Measurements from ENCODE around the gene SUCLG2.
"Not testable (repeated sequence)": the region's sequence is repeated elsewhere in the genome, so short reads cannot be mapped to it uniquely, and the experiment has no call there.

SUCLG2 gene

DNA sequence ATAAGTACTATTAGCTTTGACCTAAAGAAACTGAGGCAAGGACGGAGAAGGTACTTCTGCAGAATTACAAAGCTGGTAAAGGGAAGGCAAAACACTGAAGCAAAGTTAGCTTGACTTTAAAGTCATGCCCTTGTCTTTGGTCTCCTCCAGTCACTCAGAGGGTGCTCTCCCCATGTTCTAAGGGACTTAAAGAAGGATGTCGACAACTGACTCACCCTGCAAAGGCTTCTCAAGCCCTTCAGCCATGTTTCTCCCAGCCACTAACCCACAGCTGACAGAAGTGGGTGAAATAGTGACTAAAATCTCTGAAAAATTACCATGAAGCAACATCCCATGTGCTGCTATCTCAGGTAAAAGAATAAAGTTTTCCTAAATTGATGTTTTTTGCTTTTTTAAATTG lies 46.4 kb downstream of the SUCLG2 start:
- no peak for DNase-seq (ENCODE audit: low spot score)

DNA sequence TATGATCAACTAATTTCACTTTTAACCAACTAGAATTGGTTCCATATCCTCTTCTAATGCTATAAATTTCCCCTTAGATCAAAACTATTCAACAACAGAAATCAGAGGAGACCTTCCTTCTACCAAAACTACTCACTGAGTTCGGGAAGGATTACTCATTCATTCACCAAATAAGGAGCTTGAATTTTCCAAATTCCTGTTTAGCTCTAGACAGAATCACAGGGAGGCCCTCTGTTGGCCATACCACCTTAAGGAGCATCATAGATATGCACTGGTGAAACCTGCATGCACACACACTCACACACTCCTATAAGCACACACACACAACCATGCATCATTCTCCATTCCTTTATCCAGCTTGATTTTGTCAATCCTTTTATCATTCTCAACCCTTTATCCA lies 49.0 kb downstream of the SUCLG2 start:
- DNase-seq (ENCODE audit: low spot score), result peak; percentile 5

DNA sequence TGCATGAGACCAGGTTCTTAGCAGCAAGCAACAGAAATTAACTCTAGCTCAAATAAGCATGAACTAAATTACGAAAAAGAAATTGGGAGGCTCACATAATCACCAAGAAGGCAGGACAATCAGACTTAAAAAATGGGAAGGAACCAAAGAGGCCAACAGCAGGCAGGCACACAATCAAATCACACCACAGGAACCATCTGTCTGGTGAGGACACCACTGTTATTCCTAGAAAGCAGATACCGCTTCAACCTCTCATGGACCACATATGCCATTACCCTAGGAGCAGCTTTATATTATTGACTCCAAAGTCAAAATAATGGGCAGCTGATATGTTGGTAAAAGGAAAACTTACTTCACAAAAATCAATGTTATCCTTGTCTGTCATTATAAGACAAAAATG lies 51.6 kb downstream of the SUCLG2 start:
- DNase-seq (ENCODE audit: low spot score), result no peak

DNA sequence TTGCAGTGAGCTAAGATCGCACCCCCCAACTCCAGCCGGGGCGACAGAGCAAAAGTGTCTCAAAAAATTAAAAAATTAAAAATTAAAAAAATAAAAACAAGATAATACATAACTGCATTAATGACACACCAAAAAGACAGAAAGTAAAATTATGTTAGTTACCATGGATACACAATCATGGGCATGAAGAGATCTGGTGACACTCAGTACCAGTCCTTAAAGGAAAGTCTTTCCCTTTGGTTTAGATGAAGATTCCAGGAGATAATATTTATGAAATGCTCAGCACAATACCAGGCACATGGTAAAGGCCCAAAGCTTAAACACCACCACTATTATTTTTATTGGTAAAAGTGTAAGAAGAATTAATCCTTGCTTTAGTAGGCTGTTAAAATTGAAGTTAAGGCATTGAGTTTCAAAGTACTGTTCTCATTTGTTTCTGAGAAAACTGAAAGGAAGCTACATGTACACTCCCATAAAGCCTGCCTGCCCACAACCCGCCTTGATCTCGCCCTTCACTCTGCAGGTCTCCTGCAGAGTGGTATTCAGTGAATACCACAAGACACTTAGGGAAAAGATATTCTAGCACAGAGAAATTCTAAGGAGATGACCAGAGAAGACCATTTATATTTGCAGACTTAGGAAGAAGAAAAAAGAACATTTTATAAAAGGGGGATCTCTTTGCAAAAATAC lies 52.3 kb downstream of the SUCLG2 start:
- DNase-seq (ENCODE audit: low spot score), result no peak

DNA sequence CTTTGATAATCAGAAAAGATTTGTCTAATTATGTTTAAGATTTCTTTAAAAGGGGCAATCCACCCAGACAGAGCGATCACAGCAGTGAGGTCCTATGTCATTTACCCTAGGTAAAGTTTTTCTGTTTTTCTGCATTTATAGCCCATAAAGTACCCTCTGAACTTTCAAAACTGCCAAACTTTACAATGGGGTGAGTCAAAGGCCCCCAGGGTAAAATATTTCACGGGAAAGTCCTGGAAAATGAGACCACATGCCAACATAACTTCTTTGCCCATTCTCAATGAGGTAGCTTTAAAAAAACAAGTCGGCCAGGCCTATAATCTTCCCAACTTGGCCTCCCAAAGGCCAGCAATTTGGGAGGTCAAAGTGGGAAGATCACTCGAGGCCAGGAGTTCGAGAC lies 53.0 kb downstream of the SUCLG2 start:
- DNase-seq (ENCODE audit: low spot score), result no peak

DNA sequence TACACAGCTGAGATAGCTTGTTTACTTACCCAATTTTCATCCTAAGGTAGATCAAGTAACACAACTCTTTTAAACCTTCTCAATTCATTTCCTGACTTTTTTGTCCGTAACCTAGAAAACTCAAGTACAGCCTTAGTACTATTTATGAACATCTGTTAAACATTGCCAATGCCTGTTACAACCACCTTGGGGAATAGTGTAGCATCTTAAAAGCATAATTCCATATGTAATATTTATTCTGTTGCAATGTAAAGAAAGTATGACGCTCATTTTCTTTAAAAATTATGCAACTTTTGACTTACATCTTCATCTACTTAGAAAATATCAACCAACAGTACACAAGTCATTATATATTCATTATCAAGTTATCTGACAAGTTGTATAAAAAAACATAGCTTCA lies 54.6 kb downstream of the SUCLG2 start:
- DNase-seq (ENCODE audit: low spot score), result no peak

DNA sequence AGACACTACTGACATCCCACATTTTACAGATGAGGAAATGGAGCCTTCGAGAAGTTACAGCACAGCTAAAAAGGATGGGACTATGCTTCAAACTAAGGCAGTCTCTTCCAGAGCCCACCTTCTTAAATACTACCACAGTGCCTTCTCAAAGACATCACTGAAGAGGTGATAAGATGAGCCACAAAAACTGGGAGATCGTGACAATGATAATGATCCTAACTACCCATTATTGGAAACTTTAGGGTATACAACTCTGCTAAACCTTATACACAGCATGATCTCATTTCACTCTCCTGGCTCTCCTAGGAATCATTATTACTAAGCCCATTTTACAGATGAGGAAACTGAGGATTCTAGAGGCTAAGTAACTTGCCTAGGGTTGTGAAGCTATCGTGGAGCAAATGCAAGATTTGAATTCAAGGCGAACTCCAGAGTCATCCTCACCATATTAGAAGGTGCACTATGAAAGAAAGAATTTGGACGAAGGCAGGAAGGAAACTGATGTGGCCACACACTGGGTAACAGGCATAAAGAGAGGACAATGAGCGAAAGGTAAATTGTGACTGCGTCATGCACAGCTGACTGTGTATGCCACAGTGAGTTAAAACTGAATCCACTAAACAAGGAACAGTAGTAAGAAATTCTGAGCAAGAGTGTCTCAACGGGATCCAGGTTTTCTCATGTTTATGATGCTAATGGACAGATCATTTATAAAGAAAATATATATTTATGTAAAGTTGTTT lies 55.4 kb downstream of the SUCLG2 start:
- DNase-seq (ENCODE audit: low spot score), result no peak

DNA sequence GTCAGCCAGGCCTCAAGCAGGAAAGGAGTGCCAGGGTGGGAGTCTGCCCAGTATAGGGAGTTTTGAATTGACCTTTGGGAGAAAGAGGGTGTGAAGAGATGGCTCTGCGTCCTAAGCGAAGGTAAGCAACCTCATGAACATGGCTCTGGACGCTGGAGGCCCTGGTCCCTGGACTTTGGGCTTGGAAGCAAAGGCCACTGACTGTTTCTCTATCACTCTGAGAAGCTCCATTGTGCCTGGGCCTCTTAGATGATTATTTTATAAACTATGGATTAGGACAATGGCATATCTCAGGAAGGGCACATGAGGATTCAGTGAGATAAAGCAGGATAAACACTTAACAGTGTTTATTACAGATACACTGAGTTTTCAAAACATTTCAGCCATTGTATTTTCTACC lies 59.0 kb downstream of the SUCLG2 start:
- DNase-seq (ENCODE audit: low spot score), result no peak

DNA sequence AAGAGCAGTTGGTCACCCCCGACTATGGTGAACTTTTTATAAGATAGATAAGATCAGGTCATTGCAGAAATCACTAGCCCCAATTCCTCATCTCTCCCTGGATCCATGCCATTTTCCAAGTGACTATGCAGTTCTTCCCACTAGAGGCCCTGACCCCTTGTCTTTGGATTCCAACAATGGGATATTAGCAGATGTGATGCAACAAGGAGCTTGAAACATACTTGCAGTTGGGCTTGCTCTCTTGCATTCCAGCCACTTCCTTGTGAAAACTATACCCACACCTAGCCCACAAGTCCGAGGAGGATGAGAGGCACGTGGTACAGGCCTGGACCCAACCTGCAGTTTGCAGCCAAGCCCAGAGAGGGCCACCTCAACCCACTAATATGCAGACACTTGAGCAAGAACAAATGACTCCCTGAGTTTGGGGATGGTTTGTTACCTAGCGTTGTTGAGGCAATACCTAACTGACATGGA lies 60.6 kb downstream of the SUCLG2 start:
- DNase-seq (ENCODE audit: low spot score), result no peak

DNA sequence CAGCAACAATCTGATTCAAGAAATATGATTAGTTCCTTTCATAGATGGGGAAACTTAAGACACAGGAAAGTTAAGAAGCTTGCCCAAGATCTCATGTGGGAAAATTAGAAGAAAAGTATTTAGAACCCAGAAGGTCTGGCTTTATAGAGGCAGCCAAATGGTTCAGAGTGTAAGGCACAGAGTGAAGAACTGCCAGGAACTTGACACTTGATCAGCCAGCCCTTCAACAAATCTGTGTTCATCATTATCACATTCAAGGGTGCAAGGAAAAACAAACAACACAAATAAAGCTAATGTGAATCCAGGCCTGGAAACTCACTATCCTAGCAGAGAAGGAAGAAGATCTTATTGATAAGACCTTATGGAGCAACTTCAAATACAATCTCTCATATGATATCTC lies 62.4 kb downstream of the SUCLG2 start:
- DNase-seq (ENCODE audit: low spot score), result no peak

DNA sequence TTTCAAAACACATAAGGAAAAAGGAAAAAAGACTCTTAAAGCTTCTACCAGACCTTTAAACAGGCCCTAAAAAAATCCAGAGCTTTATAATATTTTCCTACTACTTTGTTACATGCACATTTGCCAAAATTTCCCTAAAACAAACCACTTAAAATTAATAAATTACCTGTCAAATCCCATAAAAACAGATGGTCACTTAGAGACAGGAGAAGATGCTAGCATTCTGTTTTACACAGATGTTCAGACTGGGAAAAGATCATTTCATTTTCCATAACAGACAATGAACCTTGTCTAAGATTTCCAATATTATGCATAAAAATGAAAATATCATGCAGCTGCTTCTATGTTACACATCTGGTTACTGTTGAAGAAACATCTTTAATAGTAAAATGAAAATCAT lies 66.6 kb downstream of the SUCLG2 start:
- DNase-seq (ENCODE audit: low spot score), result no peak

DNA sequence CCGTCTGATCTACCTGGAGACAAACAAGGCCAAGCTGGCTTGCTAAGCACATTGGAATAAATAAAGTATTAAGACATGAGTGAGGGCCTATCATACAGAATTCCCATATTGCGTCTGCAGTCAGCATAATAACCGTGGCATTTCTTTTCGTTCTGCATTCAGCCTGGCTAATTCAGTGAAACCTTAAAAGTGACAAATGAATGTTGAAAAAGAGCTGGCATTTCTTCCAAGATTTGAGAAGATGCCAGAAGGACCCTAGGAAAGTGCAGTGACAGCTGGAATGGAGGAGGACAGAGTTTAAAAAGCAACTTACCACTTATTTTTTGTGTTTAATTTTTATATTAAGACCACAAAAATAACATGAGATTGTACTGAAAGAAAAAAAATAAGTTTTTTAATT lies 67.1 kb downstream of the SUCLG2 start:
- DNase-seq (ENCODE audit: low spot score), result no peak

DNA sequence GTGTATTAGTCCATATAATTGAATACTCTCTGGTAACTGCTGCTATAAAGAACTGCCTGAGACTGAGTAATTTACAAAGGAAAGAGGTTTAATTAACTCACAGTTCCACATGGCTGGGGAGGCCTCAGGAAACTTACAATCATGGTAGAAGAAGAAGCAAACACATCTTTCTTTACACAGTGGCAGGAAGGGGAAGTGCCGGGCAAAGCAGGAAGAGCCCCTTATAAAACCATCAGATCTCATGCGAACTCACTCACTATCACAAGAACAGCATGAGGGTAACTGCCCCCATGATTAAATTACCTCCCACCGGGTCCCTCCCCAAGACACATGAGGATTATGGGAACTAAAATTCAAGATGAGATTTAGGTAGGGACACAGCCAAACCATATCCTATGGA lies 69.8 kb downstream of the SUCLG2 start:
- not testable (repeated sequence) for DNase-seq (ENCODE audit: low spot score)

DNA sequence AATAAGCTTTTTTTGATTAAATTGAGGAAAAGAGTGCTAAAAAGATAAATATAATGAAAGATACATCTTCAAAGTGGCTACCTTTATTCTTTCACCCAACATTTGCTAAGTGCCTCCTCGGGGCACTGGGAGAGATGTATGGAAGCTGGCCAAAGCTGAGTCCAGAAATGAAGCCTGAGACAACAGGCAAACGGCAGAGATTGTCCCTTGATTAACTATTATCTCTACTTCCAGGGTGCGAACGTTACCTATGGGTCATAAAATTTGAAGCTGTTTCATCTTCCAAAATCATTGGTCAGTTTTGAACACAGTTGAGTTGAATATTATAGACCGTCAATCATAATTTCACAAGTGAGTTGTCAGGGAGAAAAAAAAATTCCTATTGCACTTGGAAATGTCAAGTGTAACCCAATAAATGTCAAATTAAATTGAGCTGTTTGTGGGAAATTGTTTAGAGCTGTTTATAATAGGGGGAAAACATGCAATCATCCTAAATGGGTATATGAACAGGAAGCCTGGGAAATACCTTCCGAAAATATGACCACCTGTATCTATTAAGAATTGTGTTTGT lies 73.9 kb downstream of the SUCLG2 start:
- DNase-seq (ENCODE audit: low spot score), result no peak

DNA sequence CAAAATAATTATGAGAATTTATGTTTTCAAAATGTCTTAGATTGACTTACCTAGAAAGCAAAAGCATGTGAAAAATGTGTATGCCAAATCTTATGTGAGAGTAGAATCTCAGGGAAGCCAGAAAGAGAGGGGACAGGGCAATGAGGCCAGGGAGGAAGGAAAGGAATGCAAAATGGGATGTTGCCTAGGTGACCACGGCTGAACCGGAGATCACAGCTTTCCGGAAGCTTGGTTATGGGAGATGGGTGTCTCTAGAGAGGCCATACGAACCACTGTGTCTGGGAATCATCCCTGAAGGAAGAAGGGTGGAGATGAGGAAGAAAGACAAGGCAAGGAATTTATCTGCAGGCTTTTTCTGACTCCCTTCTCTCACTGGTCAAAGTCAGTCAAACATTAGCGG lies 76.0 kb downstream of the SUCLG2 start:
- DNase-seq (ENCODE audit: low spot score), result no peak

DNA sequence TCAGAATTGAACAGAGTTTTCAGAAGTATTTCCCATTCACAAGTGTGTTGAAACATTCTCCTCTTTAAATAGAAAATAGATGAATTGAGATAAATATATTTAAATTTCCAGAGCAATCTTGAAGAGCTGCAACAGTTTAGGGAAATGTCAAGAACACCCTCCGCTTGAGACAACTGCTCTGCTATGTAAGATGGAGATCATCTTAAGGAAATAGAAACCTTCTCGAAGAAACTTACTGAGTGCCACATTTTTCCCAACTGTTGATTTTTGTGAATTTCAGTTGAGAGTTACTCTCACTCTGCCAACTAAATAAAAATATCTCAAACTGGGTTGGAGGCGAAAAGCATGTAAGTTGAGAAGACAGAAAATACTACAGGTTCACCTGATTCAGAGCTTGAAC lies 78.0 kb downstream of the SUCLG2 start:
- no peak for DNase-seq (ENCODE audit: low spot score)

DNA sequence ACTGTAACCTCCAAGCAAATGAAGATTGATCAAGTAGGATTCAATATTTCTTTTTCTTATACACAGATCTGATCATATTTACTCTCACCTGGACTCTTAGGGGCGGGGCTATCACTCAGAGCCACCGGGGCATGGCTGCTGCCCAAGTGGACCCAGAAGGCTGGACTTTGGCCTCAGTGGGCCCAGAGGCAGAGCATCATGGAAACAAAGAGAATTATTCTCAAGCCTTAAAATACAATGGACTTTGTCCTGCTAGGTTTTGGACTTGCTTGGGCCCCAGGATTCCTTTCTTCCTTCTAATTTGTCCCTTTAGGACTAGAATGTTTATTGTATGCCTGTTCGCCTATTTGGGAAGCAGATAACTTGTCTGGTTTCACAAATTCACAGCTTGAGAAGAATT lies 85.1 kb downstream of the SUCLG2 start:
- DNase-seq (ENCODE audit: low spot score), result no peak

DNA sequence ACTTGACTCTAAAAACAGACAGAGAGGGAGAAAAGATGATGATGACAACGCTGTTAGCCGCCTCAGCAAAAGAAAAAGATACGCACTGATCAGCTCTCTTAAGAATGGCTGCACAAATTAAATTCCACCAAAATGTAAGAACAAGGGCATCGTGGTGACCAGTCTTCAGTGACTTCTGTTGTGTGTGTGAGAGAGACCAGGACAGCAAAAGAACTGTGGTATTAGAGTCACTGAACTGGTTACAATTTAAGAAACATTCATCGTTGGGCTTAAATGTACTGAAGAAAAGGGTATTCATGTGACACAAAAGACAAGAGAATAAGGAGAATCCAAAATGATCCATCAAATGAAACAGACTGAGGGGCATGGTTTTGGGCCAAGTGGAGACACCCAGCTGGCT lies 86.5 kb downstream of the SUCLG2 start:
- no peak for DNase-seq (ENCODE audit: low spot score)

DNA sequence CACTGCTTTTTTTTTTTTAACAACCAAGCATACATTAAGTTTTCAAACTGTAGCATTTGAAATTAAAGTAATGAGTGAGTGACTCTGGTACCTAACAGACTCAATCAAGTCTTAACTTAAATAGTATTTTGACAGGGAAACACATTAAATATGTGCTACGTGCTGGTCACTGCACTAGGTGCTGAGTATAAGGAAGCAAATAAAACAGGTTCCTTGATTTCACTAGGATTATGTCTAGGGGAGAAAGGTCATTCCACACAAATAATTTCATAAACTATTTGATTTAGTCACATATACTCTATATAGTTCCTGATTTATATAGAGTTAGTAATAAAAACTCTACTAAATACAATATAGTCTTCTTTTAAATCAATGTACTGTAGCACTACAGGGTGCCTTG lies 89.4 kb downstream of the SUCLG2 start:
- DNase-seq (ENCODE audit: low spot score), result no peak

DNA sequence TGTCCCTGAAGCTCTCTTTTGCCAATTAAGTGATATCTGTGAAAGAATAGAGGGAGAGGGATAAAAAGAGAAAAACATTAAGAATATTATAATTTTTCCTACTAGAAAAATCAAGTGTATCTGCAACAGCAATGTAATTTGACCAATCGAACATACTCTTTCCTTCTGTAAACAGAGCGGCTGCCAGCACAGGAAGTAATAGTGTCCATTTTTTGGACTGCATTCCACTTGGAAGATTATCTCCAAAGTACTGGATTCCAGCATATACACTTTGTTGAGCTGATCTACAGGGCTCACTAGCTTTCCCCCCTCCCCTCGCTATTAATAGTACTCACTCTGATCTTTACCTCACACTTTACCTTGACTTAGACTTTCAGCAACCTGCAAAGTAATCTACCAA lies 90.4 kb downstream of the SUCLG2 start:
- no peak for DNase-seq (ENCODE audit: low spot score)

DNA sequence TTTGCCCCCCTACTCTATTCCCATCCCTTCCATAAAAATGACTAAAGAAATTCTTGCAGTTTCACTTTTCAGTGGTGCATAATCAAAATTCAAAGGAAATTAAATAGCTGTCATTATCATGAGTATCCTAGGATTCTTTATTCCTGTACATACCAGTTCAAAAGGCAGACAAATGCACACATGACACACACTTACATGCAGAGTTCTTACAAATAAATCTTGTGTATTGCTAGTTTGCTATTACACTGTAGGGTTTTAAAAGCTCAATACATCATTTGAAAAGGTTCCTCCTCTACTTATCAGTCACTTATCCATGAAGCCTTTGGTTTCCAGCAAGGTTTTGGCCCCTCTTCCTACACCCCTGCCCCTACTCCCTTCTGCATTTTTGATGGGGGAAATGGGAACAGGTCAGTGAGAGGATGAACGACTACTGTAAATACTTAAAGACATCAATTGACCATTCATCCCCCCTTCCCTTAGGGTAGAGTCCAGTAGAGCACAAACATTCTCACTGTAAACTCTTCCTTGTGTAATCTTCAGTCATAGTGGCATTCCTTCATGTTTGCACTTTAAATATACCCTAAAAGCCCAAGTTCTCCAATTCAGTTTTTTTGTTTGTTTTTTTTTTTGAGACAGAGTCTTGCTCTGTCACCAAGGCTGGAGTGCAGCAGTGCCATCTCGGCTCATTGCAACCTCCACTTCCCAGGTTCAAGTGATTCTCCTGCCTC lies 92.6 kb downstream of the SUCLG2 start:
- no peak for DNase-seq (ENCODE audit: low spot score)

DNA sequence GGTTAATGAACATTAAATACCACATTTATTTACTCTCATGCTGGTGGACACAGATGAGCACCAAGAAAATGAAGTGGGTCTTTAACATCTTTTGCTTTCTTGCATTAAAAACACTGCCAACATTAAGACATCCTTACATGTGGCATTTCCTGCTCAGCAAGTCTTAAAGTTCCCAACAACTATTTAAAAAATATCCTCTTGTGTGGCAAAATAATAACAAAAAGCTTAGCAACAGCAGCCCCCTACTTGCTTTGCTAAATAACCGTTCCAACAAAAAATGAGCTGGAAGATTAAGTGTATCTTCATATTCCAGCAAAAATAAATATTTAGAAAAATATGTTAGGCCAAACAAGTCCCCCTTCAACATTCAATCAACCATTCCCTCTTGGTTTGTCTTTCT lies 93.1 kb downstream of the SUCLG2 start:
- DNase-seq (ENCODE audit: low spot score), result no peak
